Activated naive CD4-positive, alpha-beta T cell treated with anti-CD3 and anti-CD28 coated beads, Interleukin-2, amount 50 U/mL, for 24 hours (primary cell): ENCODE results near the gene CYP2E1.
"Not testable (repeated sequence)": the region's sequence is repeated elsewhere in the genome, so short reads cannot be mapped to it uniquely, and the experiment has no call there.

ENCODE experiments used
- H3K27ac Mint-ChIP-seq: one replicate; pipeline ENCODE4 v1.8.0; 2021; ENCODE audit warnings: mild to moderate bottlenecking, mixed read lengths
- H3K27me3 Mint-ChIP-seq: one replicate; pipeline ENCODE4 v1.8.0; 2021; ENCODE audit warnings: mixed read lengths
- H3K36me3 Mint-ChIP-seq: one replicate; pipeline ENCODE4 v1.8.0; 2021; ENCODE audit warnings: mixed read lengths
- H3K4me1 Mint-ChIP-seq: one replicate; pipeline ENCODE4 v1.8.0; 2021; ENCODE audit warnings: mixed read lengths
- H3K4me3 Mint-ChIP-seq: one replicate; pipeline ENCODE4 v1.8.0; 2021; ENCODE audit warnings: mild to moderate bottlenecking, mixed read lengths
- H3K9me3 Mint-ChIP-seq: one replicate; pipeline ENCODE4 v1.8.0; 2021; ENCODE audit warnings: mixed read lengths

CYP2E1 gene

GRCh38 chr10:133554600-133554999, 27.4 kb downstream of the CYP2E1 start:
- Mint-ChIP-seq H3K27me3 (peaks cover 19% of the 10 kb centered on the region), H3K27ac (no peak overlapping the region), H3K9me3 (no peaks in the 10 kb centered on the region), H3K36me3 (no peaks in the 10 kb centered on the region), H3K4me3 (no peak overlapping the region), H3K4me1 (no peaks in the 10 kb centered on the region)

- Mint-ChIP-seq H3K4me1 (no peaks in the 10 kb centered on the region), H3K9me3 (no peaks in the 10 kb centered on the region), H3K27ac (no peak overlapping the region), H3K36me3 (no peaks in the 10 kb centered on the region), H3K4me3 (no peak overlapping the region), H3K27me3 (peaks cover 17% of the 10 kb centered on the region)
Measured at GRCh38 chr10:133555521-133555920, 28.4 kb downstream of the CYP2E1 start.

- Mint-ChIP-seq H3K9me3 (no peaks in the 10 kb centered on the region), H3K4me3 (no peak overlapping the region), H3K27ac (no peak overlapping the region), H3K4me1 (no peaks in the 10 kb centered on the region), H3K27me3 (peaks cover 17% of the 10 kb centered on the region), H3K36me3 (no peaks in the 10 kb centered on the region)
Measured at GRCh38 chr10:133557381-133557780, 30.2 kb downstream of the CYP2E1 start.

- Mint-ChIP-seq H3K9me3 (no peaks in the 10 kb centered on the region), H3K4me1 (no peaks in the 10 kb centered on the region), H3K36me3 (no peaks in the 10 kb centered on the region), H3K27me3 (peaks cover 17% of the 10 kb centered on the region), H3K4me3 (no peak overlapping the region), H3K27ac (no peak overlapping the region)
Measured at GRCh38 chr10:133559216-133559615, 32.1 kb downstream of the CYP2E1 start.

GRCh38 chr10:133564816-133565215, 37.7 kb downstream of the CYP2E1 start:
- Mint-ChIP-seq H3K36me3 (no peaks in the 10 kb centered on the region), H3K27me3 (peaks cover 7% of the 10 kb centered on the region), H3K4me1 (no peaks in the 10 kb centered on the region), H3K27ac (no peak overlapping the region), H3K4me3 (no peak overlapping the region), H3K9me3 (no peaks in the 10 kb centered on the region)

- H3K36me3 Mint-ChIP-seq, result no peaks in the 10 kb centered on the region
- peaks cover 7% of the 10 kb centered on the region for H3K27me3 Mint-ChIP-seq
- no peak within 1 kb of the TSS for H3K4me3 Mint-ChIP-seq
- H3K4me1 Mint-ChIP-seq, result no peaks in the 10 kb centered on the region
- H3K27ac Mint-ChIP-seq, result no peak within 1 kb of the TSS
- H3K9me3 Mint-ChIP-seq, result no peaks in the 10 kb centered on the region
Measured at GRCh38 chr10:133565441-133566294, 38.5 kb downstream of the CYP2E1 start, which contains the start of gene SYCE1. TSS of gene SYCE1 (minus strand) at chr10:133565583. CDS start at chr10:133565529, 54 bp downstream.

GRCh38 chr10:133567119-133567518, 40.0 kb downstream of the CYP2E1 start:
- no peaks in the 10 kb centered on the region for H3K9me3 Mint-ChIP-seq
- no peak overlapping the region for H3K4me3 Mint-ChIP-seq
- peaks cover 7% of the 10 kb centered on the region for H3K27me3 Mint-ChIP-seq
- H3K36me3 Mint-ChIP-seq, result no peaks in the 10 kb centered on the region
- no peaks in the 10 kb centered on the region for H3K4me1 Mint-ChIP-seq
- H3K27ac Mint-ChIP-seq, result no peak overlapping the region

GRCh38 chr10:133567609-133568286, 40.6 kb downstream of the CYP2E1 start:
- H3K4me3 Mint-ChIP-seq, result no peak overlapping the region
- H3K4me1 Mint-ChIP-seq, result no peaks in the 10 kb centered on the region
- H3K36me3 Mint-ChIP-seq, result no peaks in the 10 kb centered on the region
- no peaks in the 10 kb centered on the region for H3K9me3 Mint-ChIP-seq
- H3K27me3 Mint-ChIP-seq, result peaks cover 7% of the 10 kb centered on the region
- no peak overlapping the region for H3K27ac Mint-ChIP-seq

- Mint-ChIP-seq H3K9me3 (peaks cover 1% of the 10 kb centered on the region), H3K4me3 (no peak overlapping the region), H3K27ac (no peak overlapping the region), H3K36me3 (no peaks in the 10 kb centered on the region), H3K27me3 (peaks cover 7% of the 10 kb centered on the region), H3K4me1 (no peaks in the 10 kb centered on the region)
Measured at GRCh38 chr10:133568287-133568614, 41.1 kb downstream of the CYP2E1 start.

- H3K4me3 Mint-ChIP-seq, H3K36me3 Mint-ChIP-seq, H3K27me3 Mint-ChIP-seq, H3K4me1 Mint-ChIP-seq, H3K9me3 Mint-ChIP-seq, H3K27ac Mint-ChIP-seq: not testable (repeated sequence)
Measured at GRCh38 chr10:133568831-133569527, 41.8 kb downstream of the CYP2E1 start.

- H3K27me3 Mint-ChIP-seq, H3K9me3 Mint-ChIP-seq, H3K36me3 Mint-ChIP-seq, H3K27ac Mint-ChIP-seq, H3K4me3 Mint-ChIP-seq, H3K4me1 Mint-ChIP-seq: not testable (repeated sequence)
Measured at GRCh38 chr10:133569801-133570200, 42.6 kb downstream of the CYP2E1 start.

- not testable (repeated sequence) for H3K27ac Mint-ChIP-seq, H3K9me3 Mint-ChIP-seq, H3K27me3 Mint-ChIP-seq, H3K4me3 Mint-ChIP-seq, H3K4me1 Mint-ChIP-seq, H3K36me3 Mint-ChIP-seq
Measured at GRCh38 chr10:133572055-133572454, 44.9 kb downstream of the CYP2E1 start.

- H3K9me3 Mint-ChIP-seq, H3K36me3 Mint-ChIP-seq, H3K27ac Mint-ChIP-seq, H3K27me3 Mint-ChIP-seq, H3K4me3 Mint-ChIP-seq, H3K4me1 Mint-ChIP-seq: not testable (repeated sequence)
Measured at GRCh38 chr10:133573460-133573859, 46.3 kb downstream of the CYP2E1 start.

GRCh38 chr10:133577037-133577436, 49.9 kb downstream of the CYP2E1 start:
- H3K4me3 Mint-ChIP-seq, result not testable (repeated sequence)

More at GRCh38 chr10:133577037-133577436, 49.9 kb downstream of the CYP2E1 start:
- H3K4me1 Mint-ChIP-seq, H3K27me3 Mint-ChIP-seq, H3K36me3 Mint-ChIP-seq, H3K27ac Mint-ChIP-seq, H3K9me3 Mint-ChIP-seq: not testable (repeated sequence)
